ENCODE measurements around the gene MARVELD2. TPM values are rescaled to one million over a fixed set of nuclear protein-coding genes. Genes with fewer than 3 reads are reported as not detected.
"Not testable (repeated sequence)": the region's sequence is repeated elsewhere in the genome, so short reads cannot be mapped to it uniquely, and the experiment has no call there.

The MARVELD2 gene
- total RNA-seq, 1 donor from 2014 or later = 6.5 TPM

GRCh38 chr5:69432412-69433206 lies 17.7 kb downstream of the MARVELD2 start:
- Mint-ChIP-seq H3K36me3 (ENCODE audit: low read depth, unreplicated experiment) (peaks cover 6% of the 10 kb centered on the region), H3K27ac (ENCODE audit: unreplicated experiment) (no peak overlapping the region), H3K4me3 (ENCODE audit: unreplicated experiment) (no peak overlapping the region), H3K9me3 (ENCODE audit: unreplicated experiment) (no peaks in the 10 kb centered on the region), H3K27me3 (ENCODE audit: unreplicated experiment) (no peaks in the 10 kb centered on the region), H3K4me1 (ENCODE audit: unreplicated experiment) (peaks cover 5% of the 10 kb centered on the region)
- TF ChIP-seq CTCF (IDR thresholded peaks at IDR 0.05; ENCODE audit: unreplicated experiment) = no peak
- DNase-seq (ENCODE audit: low spot score) = no peak

- not testable (repeated sequence) for DNase-seq (ENCODE audit: low spot score); H3K4me1 Mint-ChIP-seq (ENCODE audit: unreplicated experiment)
Observed at GRCh38 chr5:69435276-69435884, 20.5 kb downstream of the MARVELD2 start.

GRCh38 chr5:69444127-69444754 lies 29.3 kb downstream of the MARVELD2 start:
- no peak overlapping the region for H3K27ac Mint-ChIP-seq (ENCODE audit: unreplicated experiment)
- H3K4me3 Mint-ChIP-seq (ENCODE audit: unreplicated experiment) = no peak overlapping the region
- H3K9me3 Mint-ChIP-seq (ENCODE audit: unreplicated experiment) = no peaks in the 10 kb centered on the region
- no peaks in the 10 kb centered on the region for H3K4me1 Mint-ChIP-seq (ENCODE audit: unreplicated experiment)
- H3K27me3 Mint-ChIP-seq (ENCODE audit: unreplicated experiment) = peaks cover 1% of the 10 kb centered on the region
- no peak for TF ChIP-seq CTCF (IDR thresholded peaks at IDR 0.05; ENCODE audit: unreplicated experiment)
- H3K36me3 Mint-ChIP-seq (ENCODE audit: low read depth, unreplicated experiment) = no peaks in the 10 kb centered on the region
- DNase-seq (ENCODE audit: low spot score) = no peak

More at GRCh38 chr5:69435276-69435884, 20.5 kb downstream of the MARVELD2 start:
- H3K4me3 Mint-ChIP-seq (ENCODE audit: unreplicated experiment); H3K9me3 Mint-ChIP-seq (ENCODE audit: unreplicated experiment); H3K36me3 Mint-ChIP-seq (ENCODE audit: low read depth, unreplicated experiment); H3K27ac Mint-ChIP-seq (ENCODE audit: unreplicated experiment); H3K27me3 Mint-ChIP-seq (ENCODE audit: unreplicated experiment): not testable (repeated sequence)

GRCh38 chr5:69449511-69449910 lies 34.6 kb downstream of the MARVELD2 start:
- Mint-ChIP-seq H3K4me1 (ENCODE audit: unreplicated experiment) (peaks cover 4% of the 10 kb centered on the region), H3K27ac (ENCODE audit: unreplicated experiment) (no peak overlapping the region), H3K27me3 (ENCODE audit: unreplicated experiment) (peaks cover 3% of the 10 kb centered on the region), H3K9me3 (ENCODE audit: unreplicated experiment) (no peaks in the 10 kb centered on the region), H3K4me3 (ENCODE audit: unreplicated experiment) (no peak overlapping the region), H3K36me3 (ENCODE audit: low read depth, unreplicated experiment) (no peaks in the 10 kb centered on the region)
- DNase-seq (ENCODE audit: low spot score) = no peak
- TF ChIP-seq CTCF (IDR thresholded peaks at IDR 0.05; ENCODE audit: unreplicated experiment) = no peak

- no peak for DNase-seq (ENCODE audit: low spot score)
- peaks cover 4% of the 10 kb centered on the region for H3K4me1 Mint-ChIP-seq (ENCODE audit: unreplicated experiment)
- H3K4me3 Mint-ChIP-seq (ENCODE audit: unreplicated experiment) = no peak overlapping the region
- H3K36me3 Mint-ChIP-seq (ENCODE audit: low read depth, unreplicated experiment) = no peaks in the 10 kb centered on the region
- H3K27me3 Mint-ChIP-seq (ENCODE audit: unreplicated experiment) = peaks cover 3% of the 10 kb centered on the region
- H3K27ac Mint-ChIP-seq (ENCODE audit: unreplicated experiment) = no peak overlapping the region
- no peaks in the 10 kb centered on the region for H3K9me3 Mint-ChIP-seq (ENCODE audit: unreplicated experiment)
- TF ChIP-seq CTCF (IDR thresholded peaks at IDR 0.05; ENCODE audit: unreplicated experiment) = no peak
Observed at GRCh38 chr5:69450116-69450515, 35.2 kb downstream of the MARVELD2 start.

- H3K36me3 Mint-ChIP-seq (ENCODE audit: low read depth, unreplicated experiment); H3K27me3 Mint-ChIP-seq (ENCODE audit: unreplicated experiment); H3K4me3 Mint-ChIP-seq (ENCODE audit: unreplicated experiment); H3K4me1 Mint-ChIP-seq (ENCODE audit: unreplicated experiment); H3K27ac Mint-ChIP-seq (ENCODE audit: unreplicated experiment); H3K9me3 Mint-ChIP-seq (ENCODE audit: unreplicated experiment); DNase-seq (ENCODE audit: low spot score): not testable (repeated sequence)
Observed at GRCh38 chr5:69450527-69450926, 35.6 kb downstream of the MARVELD2 start.

Data from endothelial cell (in vitro differentiated cells).